ENCODE results near the gene OPN5.

DNA sequence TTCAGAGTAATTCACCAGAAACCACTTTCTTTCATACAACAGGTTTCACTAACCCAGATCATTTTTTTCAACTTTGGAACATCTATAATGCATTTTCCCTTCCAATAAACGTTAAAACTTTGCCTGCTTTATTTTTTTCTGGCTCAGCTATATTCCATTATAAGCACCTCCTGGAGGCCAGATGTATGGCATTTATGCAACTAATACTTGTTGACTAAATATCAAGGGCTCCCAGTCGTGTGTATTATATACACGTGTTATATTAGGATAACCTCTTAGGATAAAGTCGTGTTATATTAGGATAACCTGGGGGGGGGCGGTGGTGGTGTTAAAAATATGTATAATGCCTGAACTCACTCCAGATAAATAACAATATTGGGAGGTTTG is 6.7 kb downstream of the OPN5 start:
- TF ChIP-seq, protein P1, sequence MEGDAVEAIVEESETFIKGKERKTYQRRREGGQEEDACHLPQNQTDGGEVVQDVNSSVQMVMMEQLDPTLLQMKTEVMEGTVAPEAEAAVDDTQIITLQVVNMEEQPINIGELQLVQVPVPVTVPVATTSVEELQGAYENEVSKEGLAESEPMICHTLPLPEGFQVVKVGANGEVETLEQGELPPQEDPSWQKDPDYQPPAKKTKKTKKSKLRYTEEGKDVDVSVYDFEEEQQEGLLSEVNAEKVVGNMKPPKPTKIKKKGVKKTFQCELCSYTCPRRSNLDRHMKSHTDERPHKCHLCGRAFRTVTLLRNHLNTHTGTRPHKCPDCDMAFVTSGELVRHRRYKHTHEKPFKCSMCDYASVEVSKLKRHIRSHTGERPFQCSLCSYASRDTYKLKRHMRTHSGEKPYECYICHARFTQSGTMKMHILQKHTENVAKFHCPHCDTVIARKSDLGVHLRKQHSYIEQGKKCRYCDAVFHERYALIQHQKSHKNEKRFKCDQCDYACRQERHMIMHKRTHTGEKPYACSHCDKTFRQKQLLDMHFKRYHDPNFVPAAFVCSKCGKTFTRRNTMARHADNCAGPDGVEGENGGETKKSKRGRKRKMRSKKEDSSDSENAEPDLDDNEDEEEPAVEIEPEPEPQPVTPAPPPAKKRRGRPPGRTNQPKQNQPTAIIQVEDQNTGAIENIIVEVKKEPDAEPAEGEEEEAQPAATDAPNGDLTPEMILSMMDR (IDR thresholded peaks at IDR 0.05), result no peak
- TF ChIP-seq POLR2A (IDR thresholded peaks at IDR 0.05), result no peak
